HG02870 (cell line): ENCODE measurements around the gene PTH2.
"Not testable (repeated sequence)": the region's sequence is repeated elsewhere in the genome, so short reads cannot be mapped to it uniquely, and the experiment has no call there.

Experiments used
- ATAC-seq: cut with Tn5 transposase; IDR thresholded peaks from one replicate; pipeline ENCODE4 v1.9.1; 2021; ENCODE audit warnings: mild to moderate bottlenecking, moderate library complexity; ENCODE audit not compliant: unreplicated experiment

PTH2 gene, protein sequence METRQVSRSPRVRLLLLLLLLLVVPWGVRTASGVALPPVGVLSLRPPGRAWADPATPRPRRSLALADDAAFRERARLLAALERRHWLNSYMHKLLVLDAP

DNA sequence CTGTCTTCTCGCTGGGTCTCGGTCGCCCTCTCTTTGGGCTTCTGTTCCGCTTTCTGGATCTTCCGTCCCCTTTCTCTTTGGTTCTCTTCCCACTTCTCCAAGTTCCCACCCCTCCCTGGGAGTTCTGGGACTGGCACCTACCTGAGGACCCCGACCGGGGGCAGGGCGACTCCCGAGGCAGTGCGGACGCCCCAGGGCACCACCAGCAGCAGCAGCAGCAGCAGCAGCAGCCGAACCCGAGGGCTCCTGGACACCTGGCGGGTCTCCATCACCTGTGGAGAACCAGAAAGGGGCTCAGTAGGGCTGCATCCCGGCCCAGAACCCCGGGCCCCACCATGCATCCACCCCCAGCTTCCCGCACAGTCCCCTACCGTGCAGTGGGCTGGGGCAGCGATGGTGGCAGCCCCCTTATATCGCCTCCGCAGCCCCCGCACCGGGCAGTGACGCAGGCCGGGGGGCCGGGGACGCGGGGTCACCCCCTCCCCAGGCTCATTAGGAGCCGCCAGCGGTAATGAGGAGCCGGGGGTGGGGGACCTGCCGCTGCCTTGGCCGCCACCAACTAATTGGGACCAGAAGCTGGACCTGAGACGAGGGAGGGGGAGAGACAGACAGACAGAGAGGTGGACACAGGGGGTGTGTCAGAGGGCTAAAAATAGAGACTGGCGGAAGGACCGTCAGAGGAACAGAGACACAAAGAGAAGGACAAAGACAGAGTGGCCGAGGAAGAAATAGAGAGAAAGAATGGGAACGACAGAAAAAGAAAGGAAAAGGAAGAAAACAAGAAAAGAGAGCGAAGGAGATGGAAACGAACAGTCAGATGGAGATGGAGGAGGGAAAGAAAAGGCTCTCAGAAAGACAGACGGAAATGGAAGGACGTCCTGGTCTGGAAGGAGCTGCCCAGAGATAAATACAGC, at the start of gene PTH2:
PTH2 (minus strand) TSS at position 371 of the 914 bp plus-strand sequence; CDS start at position 269, 102 bp downstream.
- ATAC-seq, result no peak

DNA sequence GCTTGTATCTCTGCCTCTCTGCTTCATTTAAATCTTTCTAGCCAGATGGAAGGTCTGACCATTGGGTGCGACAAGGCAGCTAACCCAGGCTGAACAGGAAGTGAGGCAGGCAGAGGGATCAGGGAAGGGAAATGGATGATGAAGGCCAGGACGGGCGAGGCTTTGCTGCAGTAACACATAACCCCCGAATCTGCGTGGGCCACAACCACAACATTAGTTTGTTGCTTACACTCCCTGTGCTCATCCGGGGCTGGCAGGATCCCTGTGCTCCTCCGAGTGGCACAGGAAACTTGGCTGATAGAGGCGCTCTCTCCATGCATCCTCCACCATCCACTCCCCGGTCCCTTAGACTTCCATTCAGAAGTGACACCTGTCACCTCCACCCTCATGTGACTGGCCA, 49.7 kb upstream of the PTH2 start:
- ATAC-seq, result no peak

DNA sequence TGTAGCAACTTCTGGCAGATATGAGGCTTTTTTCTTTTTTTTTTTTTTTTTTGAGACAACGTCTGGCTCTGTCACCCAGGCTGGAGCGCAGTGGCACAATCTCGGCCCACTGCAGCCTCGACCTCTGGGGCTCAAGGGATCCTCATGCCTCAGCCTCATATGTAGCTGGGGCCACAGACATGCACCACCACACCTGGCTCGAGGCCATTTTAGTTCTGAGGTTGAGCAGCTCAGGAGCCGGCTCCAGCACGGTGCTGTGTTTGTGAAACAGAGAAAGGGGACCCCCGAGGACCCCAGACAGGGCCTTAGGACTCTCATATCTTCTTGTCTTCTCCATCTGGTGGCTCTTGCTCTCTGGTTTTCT, 47.4 kb upstream of the PTH2 start:
- no peak for ATAC-seq

DNA sequence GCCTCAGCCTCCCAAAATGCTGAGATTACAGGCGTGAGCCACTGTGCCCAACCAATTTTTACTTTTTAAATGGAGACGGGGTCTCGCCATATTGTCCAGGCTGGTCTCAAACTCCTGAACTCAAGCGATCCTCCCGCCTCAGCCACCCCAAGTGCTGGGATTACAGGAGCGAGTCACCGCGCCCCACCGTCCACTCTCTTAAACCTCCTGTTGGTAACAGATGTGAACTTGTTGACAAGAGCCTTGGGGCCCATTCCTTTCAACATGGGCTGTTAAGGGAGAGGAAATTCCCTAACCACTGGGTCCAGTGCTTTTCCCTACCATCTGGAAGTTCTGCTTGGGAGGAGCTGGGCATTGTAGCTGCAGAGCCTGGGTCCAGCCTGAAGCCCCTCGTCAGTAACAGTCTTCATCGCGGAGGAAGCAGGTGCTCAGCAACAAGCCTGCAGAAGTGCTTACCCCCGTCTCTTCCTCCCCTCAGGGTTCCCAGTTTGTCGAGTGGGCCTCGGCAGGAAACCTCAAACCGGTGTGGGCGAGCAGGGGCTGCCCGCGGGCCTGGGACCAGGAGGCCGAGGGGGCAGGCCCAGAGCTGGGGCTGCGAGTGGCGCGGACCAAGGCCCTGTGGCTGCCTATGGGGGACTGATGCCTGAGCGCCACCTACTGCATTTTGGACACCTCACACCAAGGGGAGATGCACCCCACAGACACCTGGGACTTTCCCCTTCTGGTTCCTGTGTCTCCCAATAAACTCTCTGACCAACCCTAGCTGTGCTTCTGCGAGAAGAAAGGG, 46.8 kb upstream of the PTH2 start:
- peak; percentile 43 for ATAC-seq

DNA sequence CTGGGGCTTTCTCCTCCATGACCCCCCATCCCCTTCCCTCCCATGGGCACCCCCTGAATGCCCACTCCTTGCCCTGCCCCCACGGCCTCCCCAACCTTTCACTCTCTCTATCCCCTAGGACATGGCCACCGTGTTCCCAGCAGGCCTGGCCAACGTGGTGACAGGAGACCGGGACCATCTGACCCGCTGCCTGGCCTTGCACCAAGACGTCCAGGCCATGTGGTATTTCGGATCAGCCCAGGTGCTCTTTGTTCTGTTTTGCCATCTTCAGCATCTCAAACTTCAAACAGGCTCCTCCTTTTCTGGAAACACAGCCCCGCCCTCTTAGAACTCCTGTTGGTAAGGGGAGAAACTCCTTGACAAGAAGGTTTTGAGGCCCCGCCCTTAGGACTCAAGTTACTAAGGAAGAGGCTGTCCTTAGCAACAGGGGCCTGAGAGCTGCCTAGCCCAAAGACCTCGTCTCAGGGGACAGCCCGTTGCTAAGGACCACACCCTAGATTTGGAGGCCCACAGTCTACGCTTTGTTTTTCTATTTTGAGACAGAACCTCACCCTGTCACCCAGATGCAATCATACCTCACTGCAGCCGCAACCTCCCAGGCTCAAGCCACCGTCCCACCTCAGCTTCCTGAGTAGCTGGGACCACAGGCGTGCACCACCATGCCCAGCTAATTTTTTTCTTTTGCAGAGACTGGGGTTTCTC, 45.7 kb upstream of the PTH2 start:
- peak; percentile 60 for ATAC-seq

DNA sequence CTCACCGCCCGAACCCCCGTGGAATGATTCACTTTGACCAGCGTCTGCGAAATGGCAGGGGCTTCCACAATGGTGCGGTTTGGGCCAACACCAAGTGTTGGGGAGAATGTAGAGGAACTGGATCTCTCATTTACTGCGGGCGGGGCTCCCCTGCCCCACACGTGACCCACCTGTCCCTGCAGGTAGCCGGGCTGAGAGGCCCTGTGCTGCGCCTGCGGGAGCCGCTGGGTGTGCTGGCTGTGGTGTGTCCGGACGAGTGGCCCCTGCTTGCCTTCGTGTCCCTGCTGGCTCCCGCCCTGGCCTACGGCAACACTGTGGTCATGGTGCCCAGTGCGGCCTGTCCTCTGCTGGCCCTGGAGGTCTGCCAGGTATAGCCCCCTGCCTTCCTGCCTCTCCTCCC, 45.0 kb upstream of the PTH2 start:
- ATAC-seq, result no peak

DNA sequence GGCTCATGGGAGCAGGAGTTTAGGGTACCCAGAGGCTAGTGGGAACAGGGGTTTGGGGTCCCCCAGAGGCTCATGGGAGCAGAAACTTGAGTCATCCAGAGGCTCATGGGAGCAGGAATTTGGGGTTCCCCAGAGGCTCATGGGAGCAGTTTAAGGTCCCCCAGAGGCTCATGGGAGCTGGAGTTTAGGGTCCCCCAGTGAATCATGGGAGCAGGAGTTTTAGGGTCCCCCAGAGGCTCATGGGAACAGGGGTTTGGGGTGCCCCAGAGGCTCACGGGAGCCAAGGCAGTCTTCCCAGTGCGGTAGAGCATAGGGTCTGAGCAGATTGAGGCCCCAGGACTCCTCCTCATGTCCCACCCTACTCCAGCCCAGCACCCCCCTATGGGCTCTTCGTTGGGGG, 42.1 kb upstream of the PTH2 start:
- ATAC-seq, result no peak

DNA sequence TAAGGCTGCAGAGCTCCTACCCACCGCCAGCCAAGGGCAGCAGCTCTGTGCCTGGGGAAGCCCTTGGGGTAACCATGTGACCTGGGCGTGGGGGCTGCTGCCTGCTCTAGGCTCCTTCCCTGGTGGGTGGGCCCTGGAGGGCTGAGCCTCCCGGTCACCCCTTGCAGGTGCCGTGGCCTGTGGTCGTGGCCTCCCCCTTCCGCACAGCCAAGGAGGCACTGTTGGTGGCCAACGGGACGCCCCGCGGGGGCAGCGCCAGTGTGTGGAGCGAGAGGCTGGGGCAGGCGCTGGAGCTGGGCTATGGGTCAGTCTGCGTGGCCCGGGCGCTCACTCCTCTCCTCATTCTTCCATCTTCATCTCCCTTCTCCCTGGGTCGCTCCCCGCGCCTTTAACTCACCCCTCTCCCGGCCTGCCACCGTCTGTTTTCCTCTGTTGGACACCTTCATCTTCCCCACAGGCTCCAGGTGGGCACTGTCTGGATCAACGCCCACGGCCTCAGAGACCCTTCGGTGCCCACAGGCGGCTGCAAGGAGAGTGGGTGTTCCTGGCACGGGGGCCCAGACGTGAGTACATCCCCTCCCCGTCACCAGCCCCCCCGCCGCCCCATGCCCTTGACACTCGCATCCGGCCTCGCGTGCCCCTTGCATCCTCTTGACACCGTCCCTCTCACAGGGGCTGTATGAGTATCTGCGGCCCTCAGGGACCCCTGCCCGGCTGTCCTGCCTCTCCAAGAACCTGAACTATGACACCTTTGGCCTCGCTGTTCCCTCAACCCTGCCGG, 40.9 kb upstream of the PTH2 start:
- ATAC-seq, result no peak

DNA sequence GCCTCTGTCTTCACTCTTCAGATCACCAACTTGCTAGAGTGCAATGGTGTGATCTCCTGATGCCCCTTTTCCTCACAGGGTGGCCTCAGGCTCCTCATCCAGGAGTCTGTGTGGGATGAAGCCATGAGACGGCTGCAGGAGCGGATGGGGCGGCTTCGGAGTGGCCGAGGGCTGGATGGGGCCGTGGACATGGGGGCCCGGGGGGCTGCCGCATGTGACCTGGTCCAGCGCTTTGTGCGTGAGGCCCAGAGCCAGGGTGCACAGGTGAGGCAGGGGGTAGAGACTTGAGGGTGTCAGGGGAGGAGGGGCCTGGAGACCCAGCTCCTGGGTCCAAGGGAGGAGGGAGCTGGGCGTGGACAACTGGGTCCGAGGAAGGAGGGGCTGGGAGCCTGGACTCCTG, 39.3 kb upstream of the PTH2 start:
- no peak for ATAC-seq

DNA sequence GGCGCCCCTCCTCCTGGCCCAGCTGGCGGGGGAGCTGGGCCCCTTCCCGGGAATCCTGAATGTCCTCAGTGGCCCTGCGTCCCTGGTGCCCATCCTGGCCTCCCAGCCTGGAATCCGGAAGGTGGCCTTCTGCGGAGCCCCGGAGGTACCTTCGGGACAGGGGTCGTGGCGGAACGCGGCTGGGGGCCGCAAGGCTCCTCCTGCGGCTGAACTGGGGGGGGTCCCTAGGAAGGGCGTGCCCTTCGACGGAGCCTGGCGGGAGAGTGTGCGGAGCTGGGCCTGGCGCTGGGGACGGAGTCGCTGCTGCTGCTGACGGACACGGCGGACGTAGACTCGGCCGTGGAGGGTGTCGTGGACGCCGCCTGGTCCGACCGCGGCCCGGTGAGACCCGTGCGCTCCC, 38.4 kb upstream of the PTH2 start:
- no peak for ATAC-seq

DNA sequence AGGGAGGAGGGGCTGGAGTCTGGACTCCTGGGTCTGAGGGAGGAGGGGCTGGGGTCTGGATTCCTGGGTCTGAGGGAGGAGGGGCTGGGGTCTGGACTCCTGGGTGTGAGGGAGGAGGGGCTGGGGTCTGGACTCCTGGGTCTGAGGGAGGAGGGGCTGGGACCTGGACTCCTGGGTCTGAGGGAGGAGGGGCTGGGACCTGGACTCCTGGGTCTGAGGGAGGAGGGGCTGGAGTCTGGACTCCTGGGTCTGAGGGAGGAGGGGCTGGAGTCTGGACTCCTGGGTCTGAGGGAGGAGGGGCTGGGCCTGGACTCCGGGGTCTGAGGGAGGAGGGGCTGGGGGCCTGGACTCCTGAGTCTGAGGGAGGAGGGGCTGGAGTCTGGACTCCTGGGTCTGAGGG, 37.9 kb upstream of the PTH2 start:
- not testable (repeated sequence) for ATAC-seq

DNA sequence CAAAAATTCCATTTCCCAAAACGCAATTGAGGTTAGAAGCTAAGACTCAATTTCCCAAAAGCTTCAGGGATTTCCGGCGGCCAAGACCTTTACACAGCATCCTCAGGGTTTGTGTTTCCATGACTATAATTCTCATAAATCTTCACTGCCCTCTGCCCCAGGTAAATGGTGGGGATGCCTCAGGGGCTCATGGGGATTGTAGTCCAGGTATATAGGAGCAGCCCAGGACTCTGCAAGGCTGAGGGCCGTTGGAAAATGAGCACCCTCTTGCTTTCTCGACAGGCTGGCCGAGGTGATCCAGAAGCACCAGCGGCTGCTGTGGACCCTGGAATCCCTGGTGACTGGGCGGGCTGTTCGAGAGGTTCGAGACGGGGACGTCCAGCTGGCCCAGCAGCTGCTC, 36.1 kb upstream of the PTH2 start:
- no peak for ATAC-seq

DNA sequence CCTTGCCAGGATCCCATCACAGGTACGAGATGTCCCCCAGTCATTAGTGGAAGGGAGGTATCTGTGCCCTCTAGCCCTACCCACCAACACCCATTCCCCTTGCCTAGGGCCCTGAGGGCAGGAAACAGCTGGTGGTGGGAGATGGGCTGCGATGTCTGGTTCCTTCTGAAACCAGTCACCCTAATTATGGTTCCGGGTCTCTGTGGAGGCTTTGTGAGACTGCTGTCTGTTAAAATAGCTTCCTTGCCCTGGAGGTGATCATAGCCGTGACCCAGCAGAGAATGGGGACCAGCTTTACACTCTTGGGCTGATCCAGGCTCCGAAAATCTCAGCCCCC, 35.3 kb upstream of the PTH2 start:
- ATAC-seq, result no peak

DNA sequence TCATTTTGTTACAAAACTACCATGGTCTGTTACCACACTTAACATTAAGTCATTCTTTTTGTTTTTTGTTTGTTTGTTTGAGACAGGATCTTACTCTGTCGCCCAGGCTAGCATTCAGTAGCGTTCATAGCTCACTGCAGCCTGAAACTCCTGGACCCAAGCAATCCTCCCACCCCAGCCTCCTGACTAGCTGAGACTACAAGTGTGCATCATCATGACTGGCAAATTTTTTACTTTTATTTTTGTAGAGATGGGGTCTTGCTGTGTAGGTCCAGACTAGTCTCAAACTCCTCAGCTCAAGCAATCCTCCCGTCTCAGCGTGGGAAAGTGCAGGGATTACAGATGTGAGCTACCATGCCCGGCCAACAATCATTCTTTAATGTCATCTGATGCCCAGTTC, 33.1 kb upstream of the PTH2 start:
- no peak for ATAC-seq

DNA sequence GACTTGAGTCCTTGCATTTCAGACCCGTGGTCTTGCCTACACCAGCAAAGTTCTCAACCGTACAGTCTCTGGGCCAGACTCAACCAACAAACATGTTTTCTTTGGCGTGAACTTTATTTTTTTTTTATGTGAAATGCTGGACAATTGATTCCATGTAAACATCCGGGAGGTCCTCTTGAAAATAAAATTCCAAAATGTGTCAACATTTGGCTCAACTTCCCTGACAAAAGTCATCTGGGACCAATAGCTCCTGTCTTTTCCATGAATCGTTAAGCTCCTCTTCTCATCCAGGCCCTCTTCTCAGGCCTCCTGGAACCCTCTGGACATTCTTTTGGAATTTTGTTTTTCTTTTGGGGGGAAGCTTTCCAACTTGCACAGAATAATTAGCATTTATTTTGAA, 32.5 kb upstream of the PTH2 start:
- ATAC-seq, result no peak

DNA sequence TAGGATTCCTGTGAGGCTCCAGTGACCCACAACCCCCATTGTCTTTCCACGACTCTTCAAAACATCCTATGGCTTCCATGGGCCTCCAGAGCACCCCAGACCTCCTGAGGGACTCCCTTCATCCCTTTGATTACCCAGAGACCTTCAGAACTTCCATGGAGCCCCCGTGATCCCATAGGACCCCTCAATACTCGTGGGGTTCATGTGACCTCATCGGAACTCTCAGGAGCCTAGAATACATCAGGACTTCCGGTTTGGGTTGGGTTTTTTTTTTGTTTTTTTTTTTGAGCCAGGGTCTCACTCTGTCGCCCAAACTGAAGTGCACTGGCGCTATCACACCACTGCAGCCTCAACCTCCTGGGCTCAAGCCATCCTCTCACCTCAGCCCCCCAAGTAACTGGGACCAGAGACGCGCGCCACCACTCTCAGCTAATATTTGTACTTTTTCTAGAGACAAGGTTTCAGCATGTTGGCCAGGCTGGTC, 30.6 kb upstream of the PTH2 start:
- ATAC-seq, result no peak

DNA sequence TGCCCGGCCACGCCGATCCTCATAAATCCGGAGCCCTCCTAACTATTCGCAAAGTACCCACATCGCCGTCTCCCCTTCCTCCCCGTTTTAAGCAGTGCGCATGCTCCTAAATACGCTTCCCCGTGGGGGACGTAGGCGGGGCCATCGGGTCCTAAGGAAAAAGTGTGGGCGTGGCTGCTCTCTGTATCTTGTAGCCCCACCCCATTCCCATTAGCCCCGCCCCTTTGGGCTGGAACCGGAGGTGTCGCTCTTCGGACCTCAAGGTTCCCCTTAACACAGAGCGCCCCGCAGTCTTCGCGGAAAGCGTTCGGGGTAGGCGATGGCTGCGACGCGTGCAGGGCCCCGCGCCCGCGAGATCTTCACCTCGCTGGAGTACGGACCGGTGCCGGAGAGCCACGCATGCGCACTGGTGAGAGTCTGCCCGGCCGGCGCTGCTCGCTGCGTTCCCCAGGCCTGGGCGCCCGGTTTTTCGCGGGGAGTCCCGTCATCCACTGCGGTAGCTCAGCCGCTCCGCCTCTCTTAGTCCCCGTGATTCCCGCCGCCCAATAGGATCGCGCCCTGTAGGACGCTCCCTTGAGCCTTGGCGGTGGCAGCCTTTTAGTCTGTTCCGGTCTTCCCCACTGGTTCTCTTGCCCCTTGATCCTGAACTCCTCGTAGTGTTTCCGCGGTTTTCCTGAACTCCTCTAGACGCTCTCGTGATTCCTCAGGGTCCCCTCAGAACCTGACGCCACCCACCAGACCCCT, 29.9 kb upstream of the PTH2 start, which contains the start of gene ALDH16A1:
ALDH16A1 (plus strand) TSS at position 213 of the 744 bp plus-strand sequence; CDS start at position 320, 107 bp downstream.
- ATAC-seq, result peak; percentile 79

DNA sequence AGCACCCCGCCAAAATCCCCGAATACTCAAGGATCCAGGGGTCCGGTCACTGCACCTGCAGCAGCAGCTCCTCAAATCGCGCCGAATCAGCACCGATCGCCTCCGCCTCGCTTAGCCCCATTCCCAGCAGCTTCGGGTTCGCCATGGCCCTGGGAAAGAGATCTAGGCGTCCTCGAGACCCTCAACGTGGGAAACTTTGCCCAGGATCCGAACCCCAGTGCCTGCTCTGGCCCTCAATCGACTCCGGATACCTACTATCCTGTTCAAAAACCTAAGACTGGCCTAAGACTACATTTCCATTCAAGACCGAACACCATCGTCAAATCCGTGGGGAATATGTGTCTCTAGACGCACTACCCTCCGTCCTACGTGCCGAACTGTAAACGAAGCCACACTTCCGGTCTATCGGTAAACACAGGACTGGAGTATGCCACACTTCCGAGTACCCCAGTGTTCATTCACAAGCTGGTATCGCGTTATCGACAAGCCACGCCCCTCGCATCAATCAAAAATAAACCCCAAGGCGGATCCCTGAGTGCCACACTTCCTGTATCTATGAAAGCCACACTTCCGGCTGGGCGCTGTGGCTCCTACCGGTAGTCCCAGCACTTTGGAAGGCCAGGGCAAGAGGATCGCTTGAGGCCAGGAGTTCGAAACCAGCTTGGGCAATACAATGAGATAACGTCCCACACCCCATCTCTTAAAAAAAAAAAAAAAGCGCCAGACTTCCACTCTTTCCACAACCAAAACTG, 28.4 kb upstream of the PTH2 start, which contains the start of gene PIH1D1:
PIH1D1 (minus strand) TSS at position 385 of the 752 bp plus-strand sequence; CDS start at position 145, 240 bp downstream.
- ATAC-seq, result peak; percentile 59

DNA sequence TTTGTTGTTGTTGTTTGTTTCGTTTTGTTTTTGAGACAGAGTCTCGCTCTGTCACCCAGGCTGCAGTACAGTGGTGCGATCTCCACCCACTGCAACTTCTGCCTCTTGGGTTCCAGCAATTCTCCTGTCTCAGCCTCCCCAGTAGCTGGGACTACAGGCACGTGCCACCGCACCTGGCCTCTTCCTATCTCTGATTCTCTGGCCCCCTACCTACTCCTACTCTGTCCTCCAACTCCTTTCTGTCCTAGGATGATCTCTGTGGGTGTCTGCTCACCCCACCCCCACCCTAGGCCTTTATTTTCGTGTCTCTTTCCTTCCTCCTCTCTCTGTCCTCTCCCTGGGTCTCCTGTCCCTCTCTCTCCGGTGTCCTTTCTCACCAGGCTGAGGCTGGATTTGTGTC, 27.2 kb upstream of the PTH2 start:
- ATAC-seq, result no peak
